Body of pancreas (tissue), 4 donors: Measurements from ENCODE around the gene SELE.
"Not testable (repeated sequence)": the region's sequence is repeated elsewhere in the genome, so short reads cannot be mapped to it uniquely, and the experiment has no call there.

Experiments used
- POLR2A ChIP-seq, 3 donors: fragments of 450-650 bp; IDR thresholded peaks; one replicate each; pipeline ENCODE4 v1.6.1; 2016; ENCODE audit warnings: antibody characterized with exemption in 3 of 3, mild to moderate bottlenecking in 2 of 3
- TF ChIP-seq, protein P1 (sequence below), 7 experiments: fragments of 450-650 bp in 4 of 7; fragments of 200-600 bp in 3 of 7; sonication (generic) in 3 of 7; IDR thresholded peaks; one replicate each; pipeline ENCODE4 v1.5.1; 2016 to 2019; ENCODE audit warnings: antibody characterized with exemption in 7 of 7

DNA sequence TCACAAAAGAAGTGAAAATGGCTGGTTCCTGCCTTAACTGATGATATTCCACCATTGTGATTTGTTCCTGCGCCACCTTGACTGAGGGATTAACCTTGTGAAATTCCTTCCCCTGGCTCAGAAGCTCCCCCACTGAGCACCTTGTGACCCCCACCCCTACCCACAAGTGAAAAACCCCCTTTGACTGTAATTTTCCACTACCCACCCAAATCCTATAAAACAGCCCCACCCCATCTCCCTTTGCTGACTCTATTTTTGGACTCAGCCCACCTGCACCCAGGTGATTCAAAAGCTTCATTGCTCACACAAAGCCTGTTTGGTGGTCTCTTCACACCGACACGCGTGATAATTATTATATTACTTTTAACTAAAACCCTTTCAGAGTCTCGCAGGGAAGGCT lies 45.5 kb downstream of the SELE start:
- TF ChIP-seq, protein P1, sequence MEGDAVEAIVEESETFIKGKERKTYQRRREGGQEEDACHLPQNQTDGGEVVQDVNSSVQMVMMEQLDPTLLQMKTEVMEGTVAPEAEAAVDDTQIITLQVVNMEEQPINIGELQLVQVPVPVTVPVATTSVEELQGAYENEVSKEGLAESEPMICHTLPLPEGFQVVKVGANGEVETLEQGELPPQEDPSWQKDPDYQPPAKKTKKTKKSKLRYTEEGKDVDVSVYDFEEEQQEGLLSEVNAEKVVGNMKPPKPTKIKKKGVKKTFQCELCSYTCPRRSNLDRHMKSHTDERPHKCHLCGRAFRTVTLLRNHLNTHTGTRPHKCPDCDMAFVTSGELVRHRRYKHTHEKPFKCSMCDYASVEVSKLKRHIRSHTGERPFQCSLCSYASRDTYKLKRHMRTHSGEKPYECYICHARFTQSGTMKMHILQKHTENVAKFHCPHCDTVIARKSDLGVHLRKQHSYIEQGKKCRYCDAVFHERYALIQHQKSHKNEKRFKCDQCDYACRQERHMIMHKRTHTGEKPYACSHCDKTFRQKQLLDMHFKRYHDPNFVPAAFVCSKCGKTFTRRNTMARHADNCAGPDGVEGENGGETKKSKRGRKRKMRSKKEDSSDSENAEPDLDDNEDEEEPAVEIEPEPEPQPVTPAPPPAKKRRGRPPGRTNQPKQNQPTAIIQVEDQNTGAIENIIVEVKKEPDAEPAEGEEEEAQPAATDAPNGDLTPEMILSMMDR (IDR thresholded peaks at IDR 0.05), result not testable (repeated sequence)
- not testable (repeated sequence) for TF ChIP-seq POLR2A (IDR thresholded peaks at IDR 0.05)
